PC-3 (cell line): Measurements from ENCODE around the gene INTS4. TPM values are rescaled to one million over a fixed set of nuclear protein-coding genes. Genes with fewer than 3 reads are reported as not detected.
A peak's percentile ranks its signal among the peaks of the same experiment; 100 is the strongest.

ENCODE experiments used
- ATAC-seq: fragments of 200-7000 bp; cut with Tn5 transposase; 2 replicates; pipeline ENCODE4 v1.9.1; 2020; ENCODE audit warnings: mild to moderate bottlenecking, moderate library complexity
- BruUV-seq: library from RNA; stranded (reverse); fragments of 400-500 nt; replicated peaks from 2 replicates; lab custom pipeline; 2021; lab: Mats Ljungman, UMichigan
- CTCF ChIA-PET: fragments of 300-600 bp; sonication (Branson Sonifier 250); formaldehyde crosslinking; loops from one replicate; lab custom pipeline; 2022; ENCODE audit warnings: antibody characterized with exemption; lab: Charles Lee
- POLR2A ChIA-PET: fragments of 300-600 bp; sonication (Branson Sonifier 250); formaldehyde crosslinking; loops from one replicate; lab custom pipeline; 2022; ENCODE audit warnings: antibody characterized with exemption; ENCODE audit not compliant: unreplicated experiment; lab: Charles Lee
- DNase-seq: peaks from one replicate; pipeline ENCODE4 v3.0.0-alpha.2; 2015
- H2AFZ ChIP-seq: fragments of 300-600 bp; sonication (generic); 2 replicates; pipeline ENCODE4 v1.6.0; 2016; ENCODE audit warnings: antibody characterized with exemption, low read length
- H3F3A ChIP-seq: fragments of 300-600 bp; sonication (generic); one replicate; pipeline ENCODE4 v1.6.0; 2017; ENCODE audit warnings: antibody characterized with exemption, low read length, control low read depth, mild to moderate bottlenecking; ENCODE audit not compliant: unreplicated experiment
- H3K27ac ChIP-seq: fragments of 300-600 bp; sonication (generic); 2 replicates; pipeline ENCODE4 v1.5.1; 2016; ENCODE audit warnings: mild to moderate bottlenecking, low read length
- H3K27me3 ChIP-seq: fragments of 300-600 bp; sonication (generic); 2 replicates; pipeline ENCODE4 v1.6.1; 2016; ENCODE audit warnings: low read length, mixed read lengths
- H3K36me3 ChIP-seq: fragments of 300-600 bp; sonication (generic); 2 replicates; pipeline ENCODE4 v1.6.1; 2016; ENCODE audit warnings: low read depth, mixed run types, low read length, mixed read lengths
- H3K4me1 ChIP-seq: fragments of 300-600 bp; sonication (generic); 2 replicates; pipeline ENCODE4 v1.5.1; 2016; ENCODE audit warnings: low read length; ENCODE audit not compliant: insufficient read depth
- H3K4me2 ChIP-seq: fragments of 300-600 bp; sonication (generic); 2 replicates; pipeline ENCODE4 v1.6.0; 2016; ENCODE audit warnings: low read length
- H3K4me3 ChIP-seq: fragments of 300-600 bp; sonication (generic); 2 replicates; pipeline ENCODE4 v1.5.1; 2016; ENCODE audit warnings: mild to moderate bottlenecking, low read length, mixed read lengths
- H3K79me2 ChIP-seq: fragments of 300-600 bp; sonication (generic); 2 replicates; pipeline ENCODE4 v1.6.1; 2017; ENCODE audit warnings: low read length, mixed read lengths
- H3K9ac ChIP-seq: fragments of 300-600 bp; sonication (generic); 2 replicates; pipeline ENCODE4 v1.6.0; 2016; ENCODE audit warnings: mild to moderate bottlenecking, low read length
- H3K9me2 ChIP-seq: fragments of 300-600 bp; sonication (generic); replicated peaks from 2 replicates; pipeline ENCODE4 v1.6.1; 2016; ENCODE audit warnings: mixed run types, low read length, mixed read lengths
- H3K9me3 ChIP-seq: fragments of 300-600 bp; sonication (generic); 2 replicates; pipeline ENCODE4 v1.6.1; 2016; ENCODE audit warnings: low read length, mixed read lengths
- H4K20me1 ChIP-seq: fragments of 300-600 bp; sonication (generic); 2 replicates; pipeline ENCODE4 v1.6.1; 2016; ENCODE audit warnings: low read length, mixed read lengths
- EZH2 ChIP-seq: fragments of 300-600 bp; sonication (generic); IDR thresholded peaks from one replicate; pipeline ENCODE4 v1.6.1; 2017; ENCODE audit warnings: antibody characterized with exemption, mild to moderate bottlenecking, low read length; ENCODE audit not compliant: unreplicated experiment
- EZH2phosphoT487 ChIP-seq: fragments of 300-600 bp; sonication (generic); IDR thresholded peaks from 2 replicates; pipeline ENCODE4 v1.6.1; 2018; ENCODE audit warnings: mild to moderate bottlenecking, antibody characterized with exemption, low read length, borderline replicate concordance
- intact Hi-C: fragments of 100-400 bp; cut with micrococcal nuclease; formaldehyde crosslinking; loops from 2 replicates; pipeline ENCODE4 v1.9.0; 2023
- total RNA-seq: library from RNA; depleted of rRNA; stranded (reverse); fragments of >200 nt; gene quantifications from 2 replicates; pipeline ENCODE4 v1.2.3, GENCODE V29; 2014
- TF ChIP-seq, protein P1 (sequence below): fragments of 300-600 bp; sonication (generic); conservative IDR thresholded peaks from 2 replicates; pipeline ENCODE4 v1.5.1; 2017; ENCODE audit warnings: antibody characterized with exemption, low read depth, mild to moderate bottlenecking, low read length

Gene INTS4
- total RNA-seq, 1 experiment from 2014 or later, result 50.8 TPM

- Histone ChIP-seq H4K20me1 (no peaks in the 10 kb centered on the region), H3K4me2 (no peak overlapping the region), H3K9me2 (no peaks in the 10 kb centered on the region), H2AFZ (no peak overlapping the region), H3K4me1 (peaks cover 26% of the 10 kb centered on the region), H3F3A (no peaks in the 10 kb centered on the region), H3K27me3 (no peaks in the 10 kb centered on the region), H3K9ac (no peak overlapping the region), H3K79me2 (no peaks in the 10 kb centered on the region), H3K4me3 (no peak overlapping the region), H3K27ac (no peak overlapping the region), H3K36me3 (no peaks in the 10 kb centered on the region), H3K9me3 (no peaks in the 10 kb centered on the region)
- ATAC-seq, result no peak
- no TSS peak for BruUV-seq
- POLR2A ChIA-PET, result no interaction called here
- CTCF ChIA-PET, result no interaction called here
- no peak for TF ChIP-seq EZH2
- no peak for TF ChIP-seq EZH2phosphoT487
- TF ChIP-seq, protein P1, sequence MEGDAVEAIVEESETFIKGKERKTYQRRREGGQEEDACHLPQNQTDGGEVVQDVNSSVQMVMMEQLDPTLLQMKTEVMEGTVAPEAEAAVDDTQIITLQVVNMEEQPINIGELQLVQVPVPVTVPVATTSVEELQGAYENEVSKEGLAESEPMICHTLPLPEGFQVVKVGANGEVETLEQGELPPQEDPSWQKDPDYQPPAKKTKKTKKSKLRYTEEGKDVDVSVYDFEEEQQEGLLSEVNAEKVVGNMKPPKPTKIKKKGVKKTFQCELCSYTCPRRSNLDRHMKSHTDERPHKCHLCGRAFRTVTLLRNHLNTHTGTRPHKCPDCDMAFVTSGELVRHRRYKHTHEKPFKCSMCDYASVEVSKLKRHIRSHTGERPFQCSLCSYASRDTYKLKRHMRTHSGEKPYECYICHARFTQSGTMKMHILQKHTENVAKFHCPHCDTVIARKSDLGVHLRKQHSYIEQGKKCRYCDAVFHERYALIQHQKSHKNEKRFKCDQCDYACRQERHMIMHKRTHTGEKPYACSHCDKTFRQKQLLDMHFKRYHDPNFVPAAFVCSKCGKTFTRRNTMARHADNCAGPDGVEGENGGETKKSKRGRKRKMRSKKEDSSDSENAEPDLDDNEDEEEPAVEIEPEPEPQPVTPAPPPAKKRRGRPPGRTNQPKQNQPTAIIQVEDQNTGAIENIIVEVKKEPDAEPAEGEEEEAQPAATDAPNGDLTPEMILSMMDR, result no peak
- DNase-seq, result no peak
- intact Hi-C loops, result no loop called here
These were observed 30.9 kb upstream of the INTS4 start for GRCh38 chr11:78025378-78025777.

- Histone ChIP-seq H2AFZ (peak overlapping the region; percentile 55; the same call in 1 of the 2 replicates), H3K36me3 (no peaks in the 10 kb centered on the region), H3K4me3 (peak overlapping the region; percentile 19; the same call in 1 of the 2 replicates), H3K9ac (no peak overlapping the region), H3K27me3 (no peaks in the 10 kb centered on the region), H3K4me2 (peak overlapping the region; percentile 36), H3K79me2 (no peaks in the 10 kb centered on the region), H3K4me1 (peaks cover 22% of the 10 kb centered on the region), H3K9me2 (no peaks in the 10 kb centered on the region), H4K20me1 (no peaks in the 10 kb centered on the region), H3F3A (no peaks in the 10 kb centered on the region), H3K9me3 (no peaks in the 10 kb centered on the region), H3K27ac (no peak overlapping the region)
- POLR2A ChIA-PET, result no interaction called here
- CTCF ChIA-PET, result no interaction called here
- intact Hi-C loops, result no loop called here
- no peak for ATAC-seq
- TF ChIP-seq, protein P1, result no peak
- DNase-seq, result no peak
- BruUV-seq, result no TSS peak
These were observed 29.0 kb upstream of the INTS4 start for GRCh38 chr11:78023426-78023825.

GRCh38 chr11:78022397-78023396 lies 28.2 kb upstream of the INTS4 start, which contains the start of gene KCTD14:
Gene KCTD14 (minus strand): TSS chr11:78023276. CDS start chr11:78023249, 27 bp downstream.
- Histone ChIP-seq H4K20me1 (no peaks in the 10 kb centered on the region), H3K9me2 (no peaks in the 10 kb centered on the region), H3K4me2 (peak within 1 kb of the TSS; percentile 36), H3K27ac (no peak within 1 kb of the TSS), H3K9ac (no peak within 1 kb of the TSS), H3K27me3 (no peaks in the 10 kb centered on the region), H3K4me1 (peaks cover 15% of the 10 kb centered on the region), H3K4me3 (peak within 1 kb of the TSS; percentile 19; the same call in 1 of the 2 replicates), H3K79me2 (no peaks in the 10 kb centered on the region), H3K36me3 (no peaks in the 10 kb centered on the region), H3K9me3 (no peaks in the 10 kb centered on the region), H2AFZ (peak within 1 kb of the TSS; percentile 55), H3F3A (no peaks in the 10 kb centered on the region)
- DNase-seq (no peak), ATAC-seq (peak; percentile 52)
- ChIA-PET CTCF (no interaction called here), POLR2A (no interaction called here)
- TF ChIP-seq EZH2 (no peak), EZH2phosphoT487 (no peak)
- TF ChIP-seq, protein P1, result no peak
- intact Hi-C loops, result no loop called here
- BruUV-seq, result TSS peak; percentile 12
